NCI-H1417 treated with DMSO at 0.1 percent for 48 hours (cell line): ENCODE measurements around the gene LRRFIP1.

Experiments
- DNase-seq: peaks from one replicate; lab custom pipeline; 2025; lab: John Stamatoyannopoulos, UW

The LRRFIP1 gene

DNA sequence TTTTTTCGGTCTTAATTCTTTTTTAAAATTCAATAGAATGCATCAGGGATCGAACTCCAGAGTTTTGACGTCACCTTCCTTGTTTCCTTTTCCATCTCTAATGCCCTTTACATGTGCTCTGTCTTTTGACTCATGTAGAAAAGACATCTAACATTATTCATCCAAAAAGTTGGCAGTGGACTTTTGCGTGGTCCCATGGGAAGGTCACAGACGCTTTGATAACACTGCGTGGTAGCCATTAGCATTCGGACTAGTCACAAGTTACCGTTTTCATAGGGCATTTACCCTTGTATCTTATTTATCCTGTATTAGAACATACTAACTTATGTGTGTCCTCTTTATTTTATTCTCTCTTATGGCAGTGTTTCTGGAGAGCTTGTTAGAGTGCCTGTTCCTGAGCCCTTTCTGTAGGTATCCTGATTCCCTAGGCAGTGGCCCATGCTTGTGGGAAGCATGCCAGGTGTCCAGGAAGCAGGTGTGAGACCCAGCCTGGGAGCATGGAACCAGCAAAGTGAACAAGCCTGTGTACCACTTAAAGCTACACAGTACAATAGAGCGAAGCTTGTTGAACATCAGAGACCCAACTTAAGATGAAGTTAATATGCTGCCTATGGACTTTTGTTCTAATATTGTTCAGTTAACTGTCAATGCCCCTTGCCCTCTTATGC lies 97.6 kb downstream of the LRRFIP1 start:
- DNase-seq = no peak

DNA sequence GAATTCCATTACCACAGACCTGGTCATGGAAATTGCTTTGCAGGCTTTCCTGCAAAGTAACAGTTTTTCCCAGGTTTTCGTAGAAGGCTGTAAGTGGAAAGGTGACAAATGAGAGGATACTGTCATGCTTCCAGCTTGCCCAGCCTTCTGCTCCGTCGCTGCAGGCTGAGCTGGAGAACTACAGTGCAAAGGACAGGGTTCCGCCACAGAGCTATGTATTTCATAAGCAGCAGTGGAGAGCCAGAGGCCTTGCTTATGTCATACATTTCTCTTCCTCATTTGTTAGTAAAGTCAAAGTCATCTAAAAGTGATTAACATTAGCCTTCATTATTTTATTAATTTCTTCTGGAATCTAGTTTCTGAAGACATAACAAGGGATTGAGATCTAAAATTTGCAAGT lies 98.3 kb downstream of the LRRFIP1 start:
- no peak for DNase-seq

DNA sequence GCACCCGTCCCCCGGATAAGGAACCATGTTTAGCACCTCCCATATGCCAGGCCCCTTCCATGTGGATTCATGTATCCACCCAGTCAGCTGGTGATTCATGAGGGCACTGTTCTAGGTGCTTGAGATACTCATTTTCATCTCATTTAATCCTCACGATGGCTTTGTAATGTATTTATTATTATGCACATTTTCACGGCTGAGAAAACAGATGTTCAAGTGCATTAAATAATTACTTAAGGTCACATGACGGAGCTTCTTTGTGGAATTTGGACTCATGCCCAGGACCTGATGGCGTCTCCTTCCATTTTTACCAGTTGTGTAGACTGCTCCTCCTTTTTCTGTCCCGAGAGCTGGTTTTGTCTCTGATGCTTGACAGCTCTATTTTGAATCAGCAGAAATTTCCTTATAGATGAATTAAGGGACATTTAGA lies 99.0 kb downstream of the LRRFIP1 start:
- peak; percentile 82 for DNase-seq

DNA sequence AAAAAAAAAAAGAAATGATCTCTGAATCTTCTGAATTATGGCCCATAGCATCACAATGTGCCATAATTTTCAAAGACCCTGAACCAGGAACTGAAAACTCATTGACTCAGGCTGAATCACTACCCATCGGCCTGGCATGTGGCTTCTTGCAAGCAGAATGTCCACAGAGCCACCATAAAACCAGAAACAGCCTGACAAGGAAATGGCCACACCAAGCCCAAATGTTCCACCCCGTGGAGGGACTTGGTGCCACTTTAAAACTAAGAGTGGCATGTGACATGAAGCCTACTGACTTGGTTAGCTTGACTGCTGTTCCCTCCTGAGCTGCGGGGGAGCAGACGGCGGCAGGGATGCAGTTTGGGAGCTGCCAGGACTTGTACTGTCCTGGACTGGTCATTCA lies 100.0 kb downstream of the LRRFIP1 start:
- DNase-seq = no peak

DNA sequence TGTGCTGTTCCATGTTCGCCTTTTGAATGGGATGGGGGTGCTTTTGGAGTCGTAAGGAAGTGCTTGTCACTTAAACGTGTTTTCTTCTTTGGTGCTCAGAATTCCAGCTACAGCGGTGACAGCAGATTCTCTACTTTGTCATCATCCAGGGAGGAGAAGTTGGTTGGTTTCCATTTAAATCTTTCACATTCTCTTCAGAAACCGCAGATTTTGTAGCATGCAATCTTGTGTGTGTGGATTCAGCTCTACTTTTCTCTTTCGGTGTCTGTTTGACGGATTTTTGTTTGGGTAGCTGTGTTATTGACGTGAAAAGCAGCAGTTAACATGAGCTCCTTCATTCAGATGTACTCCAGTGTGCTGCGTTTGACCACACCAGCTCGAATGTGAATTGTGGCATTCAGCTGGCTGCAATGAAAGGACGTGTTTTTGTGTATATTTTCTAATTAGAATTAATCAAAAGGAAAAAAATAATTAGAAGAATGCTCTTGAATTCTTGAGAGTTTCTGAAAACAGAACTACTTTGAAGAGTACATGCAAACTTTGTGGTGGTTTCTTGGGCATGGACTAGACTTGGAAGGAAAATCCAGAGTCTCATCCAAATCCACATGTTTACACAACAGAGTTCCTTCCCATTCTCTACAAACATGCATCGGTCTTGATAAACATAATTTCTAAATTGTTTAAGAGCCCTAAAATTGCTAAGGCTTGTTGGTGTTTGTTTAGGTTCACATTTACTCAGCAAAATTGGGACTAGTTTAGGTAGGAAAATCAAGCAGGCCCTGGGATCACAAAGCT lies 102.5 kb downstream of the LRRFIP1 start:
- no peak for DNase-seq

DNA sequence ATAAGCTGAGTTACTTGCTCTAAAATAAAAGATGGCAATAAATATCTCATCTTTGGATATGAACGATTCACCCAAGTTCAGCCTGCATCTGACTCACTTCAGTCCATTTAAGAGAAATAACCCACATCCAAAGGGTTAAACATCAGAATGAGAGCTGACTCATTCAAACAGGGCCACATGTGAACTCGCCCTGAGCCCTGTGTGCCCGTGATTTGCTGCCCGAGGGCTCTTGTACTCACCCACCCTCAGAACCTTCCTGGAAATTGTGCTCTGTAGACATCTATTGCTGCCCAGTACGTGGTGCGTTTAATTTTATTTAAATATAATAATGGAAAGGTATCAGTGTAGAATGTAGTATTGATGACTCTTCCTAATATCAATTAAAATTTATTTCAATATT lies 104.3 kb downstream of the LRRFIP1 start:
- no peak for DNase-seq

DNA sequence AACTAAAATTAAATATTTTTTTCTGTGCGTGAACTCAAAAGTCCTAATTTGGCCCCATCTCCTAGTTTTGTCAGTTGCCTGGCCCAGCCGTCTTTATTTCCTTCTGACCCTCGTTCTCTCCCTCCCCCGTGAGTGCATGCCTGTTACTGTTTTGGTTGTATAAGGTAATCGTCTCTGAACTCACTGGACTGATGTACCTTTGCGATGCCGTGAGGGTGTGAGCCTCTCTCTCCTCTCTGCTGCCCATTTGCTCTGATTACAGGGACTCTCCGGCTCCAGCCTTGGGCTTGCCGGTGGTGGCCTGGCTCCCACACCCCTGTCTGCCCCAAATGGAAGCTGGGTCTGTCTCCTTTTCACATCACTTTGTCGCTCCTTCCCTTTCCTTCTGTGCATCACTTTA lies 104.7 kb downstream of the LRRFIP1 start:
- no peak for DNase-seq

DNA sequence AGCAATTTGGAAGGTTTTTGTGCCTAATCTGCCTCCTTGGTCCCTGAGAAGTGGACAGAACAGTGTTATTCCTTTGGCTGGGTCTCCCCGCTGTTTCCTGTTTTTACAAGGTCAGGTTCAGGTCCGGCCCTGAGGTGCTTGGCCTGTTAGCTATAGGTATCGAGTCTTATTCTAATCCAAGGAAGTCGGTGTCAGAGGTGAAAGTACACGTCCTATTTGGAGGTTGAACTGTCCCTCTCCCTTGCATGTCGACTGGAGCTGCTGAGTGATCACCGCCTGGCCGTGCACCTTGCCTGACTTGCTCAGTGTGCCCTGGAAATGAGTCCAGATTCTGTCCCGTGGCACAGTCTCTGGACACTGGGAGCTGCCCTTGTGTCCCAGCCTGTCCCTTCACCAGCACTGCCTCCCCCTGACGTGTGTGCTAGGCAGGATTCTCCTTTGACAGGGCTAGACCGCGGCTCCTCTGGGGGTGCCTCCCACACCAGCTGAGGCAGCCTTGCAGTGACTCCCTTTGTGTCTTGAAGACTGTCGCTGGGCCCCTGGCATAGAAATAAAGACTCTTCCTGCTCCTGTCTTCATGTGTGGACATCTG lies 105.5 kb downstream of the LRRFIP1 start:
- DNase-seq = no peak

DNA sequence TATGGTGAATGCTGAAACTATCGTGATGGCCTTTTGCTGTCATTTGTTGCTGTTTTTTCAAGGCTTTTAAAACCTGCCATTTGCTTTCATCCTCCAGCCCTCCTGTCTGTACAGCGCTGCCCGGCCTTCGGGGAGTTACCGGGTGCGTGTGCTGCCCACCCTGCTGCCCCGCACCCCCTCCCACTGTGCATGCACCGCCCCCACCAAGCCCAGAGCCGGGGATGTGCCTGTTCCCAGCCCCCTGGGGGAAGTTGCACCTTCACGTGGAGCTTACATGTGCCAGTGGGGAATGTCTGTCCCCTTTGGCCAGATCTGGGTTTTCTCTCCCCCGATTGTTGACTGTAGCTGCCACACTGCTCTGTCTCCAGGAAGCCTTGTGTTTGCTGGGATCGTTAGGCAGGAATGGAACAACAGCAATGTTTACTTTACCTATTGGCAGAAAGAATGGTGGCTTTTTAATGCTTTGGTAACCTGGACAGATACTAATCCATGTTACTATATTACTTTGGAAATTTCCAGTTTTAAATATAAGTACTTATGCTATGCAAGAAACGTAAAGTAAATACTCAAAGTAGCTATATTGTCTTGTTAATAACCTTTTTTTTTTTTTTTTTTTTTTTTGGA lies 106.4 kb downstream of the LRRFIP1 start:
- DNase-seq = no peak

DNA sequence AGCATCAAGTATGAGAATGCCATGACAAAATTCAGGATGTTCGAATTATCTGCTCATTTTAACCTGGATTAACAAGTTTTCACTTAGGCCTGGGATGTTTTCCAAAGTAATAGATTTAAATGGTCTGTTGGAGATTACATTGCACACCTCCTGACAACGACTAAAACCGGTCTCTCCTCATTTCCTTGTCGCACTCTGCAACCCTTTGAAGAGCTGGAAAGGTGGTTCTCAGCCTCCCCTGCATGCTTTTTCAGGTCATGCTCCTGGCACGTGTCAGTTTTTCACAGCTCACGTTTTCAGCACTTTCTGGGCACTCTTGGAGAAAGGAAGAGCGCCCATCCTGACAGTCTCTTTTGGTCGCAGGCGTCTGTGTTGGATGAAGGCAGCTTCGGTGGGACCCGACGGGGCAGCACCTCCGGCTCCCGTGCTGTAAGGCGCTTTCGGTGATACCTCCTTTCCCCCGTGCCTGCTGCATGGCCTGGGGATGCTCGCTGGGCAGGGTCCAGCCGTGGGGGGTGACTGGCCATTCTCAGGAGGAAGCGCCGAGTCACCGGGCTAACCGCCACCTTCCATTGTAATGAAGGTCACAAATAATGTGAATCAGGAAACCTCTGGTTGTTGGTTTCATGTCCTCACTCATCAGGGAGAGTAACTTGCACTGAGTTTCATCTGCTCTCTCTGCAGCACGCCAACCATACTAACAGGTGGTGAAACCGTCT lies 107.7 kb downstream of the LRRFIP1 start:
- DNase-seq = no peak

DNA sequence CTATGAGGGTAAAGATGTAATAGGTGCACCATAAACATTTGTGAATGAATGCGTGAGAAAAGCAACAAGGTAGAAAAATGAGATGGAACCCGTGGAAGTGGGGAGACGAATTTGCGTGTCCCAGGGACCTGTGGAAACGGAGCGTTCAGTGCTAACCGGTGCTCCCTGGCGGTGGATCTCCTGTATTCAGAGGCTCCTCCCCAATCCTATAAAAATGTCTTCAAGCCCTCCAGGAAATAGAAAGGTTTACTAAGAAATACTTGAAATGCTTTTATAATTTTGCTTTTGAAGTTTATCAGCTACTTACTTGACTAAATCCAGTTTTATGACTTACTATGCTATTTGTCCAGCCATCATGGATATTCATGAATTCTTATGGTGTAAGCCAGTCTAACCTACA lies 108.4 kb downstream of the LRRFIP1 start:
- no peak for DNase-seq

DNA sequence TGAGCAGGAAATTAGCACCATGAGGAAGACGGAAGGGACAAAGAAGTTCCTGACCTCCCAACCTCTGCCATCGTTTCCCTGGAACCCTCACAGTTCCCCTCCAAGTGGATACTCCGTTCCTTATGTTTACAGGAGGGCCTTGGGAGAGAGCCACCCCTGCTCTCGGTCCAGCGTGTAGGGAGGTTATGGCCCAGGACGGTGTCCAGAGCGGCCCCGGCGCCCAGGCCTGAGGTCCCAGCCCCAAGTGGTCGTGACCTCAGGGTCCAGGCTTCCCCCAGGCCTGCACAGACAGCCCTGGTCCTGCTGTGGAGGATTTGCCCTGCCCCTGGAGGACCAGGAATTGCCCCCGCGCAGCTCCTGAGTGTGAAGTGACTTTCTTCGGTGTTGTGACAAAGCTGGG lies 109.4 kb downstream of the LRRFIP1 start:
- DNase-seq = no peak

DNA sequence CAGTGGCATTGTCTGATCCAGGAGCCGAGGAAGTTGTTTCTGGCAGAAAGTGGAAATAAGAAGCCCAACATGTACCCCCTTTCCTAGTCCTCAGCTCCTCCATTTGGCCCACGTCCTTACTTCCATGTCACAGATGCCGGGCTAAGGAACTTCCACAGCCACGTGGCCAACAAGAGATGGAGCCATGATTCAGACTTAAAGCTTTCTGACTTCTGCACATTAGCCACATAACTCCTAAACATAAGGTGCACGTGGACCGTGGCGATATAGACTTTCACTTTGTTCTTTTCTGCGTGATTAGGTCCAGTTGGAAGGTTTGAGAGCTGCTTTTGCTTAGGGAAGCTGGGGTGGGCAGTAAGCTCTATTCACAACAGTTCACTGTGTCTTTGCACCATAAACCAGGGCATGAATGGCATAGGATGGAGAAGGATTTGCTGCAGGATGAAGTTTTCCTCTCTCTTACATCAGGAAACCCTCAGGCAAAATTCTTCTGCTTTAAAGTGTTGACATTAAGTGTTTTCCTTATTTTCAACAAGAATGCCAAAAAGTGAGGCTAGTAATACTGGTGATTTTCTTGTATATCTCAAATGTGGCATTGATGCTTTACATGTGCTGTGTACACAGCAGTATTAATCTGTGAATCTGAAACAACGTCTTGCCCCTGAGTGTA lies 109.9 kb downstream of the LRRFIP1 start:
- no peak for DNase-seq

DNA sequence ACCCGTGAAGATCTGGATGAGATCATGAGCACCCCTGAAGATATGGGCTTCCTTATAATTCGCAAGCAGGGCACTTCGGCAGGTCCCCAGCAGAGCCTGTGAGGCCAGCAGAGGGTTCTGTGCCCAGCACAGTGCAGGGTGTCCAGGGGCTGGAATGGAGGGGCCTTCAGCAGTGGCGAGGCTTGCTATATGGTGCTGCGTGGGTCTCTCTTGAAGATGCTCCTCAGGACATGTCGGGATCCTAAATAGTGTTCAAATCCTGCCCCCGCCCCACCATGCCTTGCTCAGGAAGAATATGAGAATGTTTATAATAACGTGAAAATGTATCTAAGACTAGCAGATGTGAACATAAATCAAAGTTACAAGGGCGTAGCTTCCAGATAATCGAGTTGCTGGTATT lies 110.9 kb downstream of the LRRFIP1 start:
- DNase-seq = no peak

DNA sequence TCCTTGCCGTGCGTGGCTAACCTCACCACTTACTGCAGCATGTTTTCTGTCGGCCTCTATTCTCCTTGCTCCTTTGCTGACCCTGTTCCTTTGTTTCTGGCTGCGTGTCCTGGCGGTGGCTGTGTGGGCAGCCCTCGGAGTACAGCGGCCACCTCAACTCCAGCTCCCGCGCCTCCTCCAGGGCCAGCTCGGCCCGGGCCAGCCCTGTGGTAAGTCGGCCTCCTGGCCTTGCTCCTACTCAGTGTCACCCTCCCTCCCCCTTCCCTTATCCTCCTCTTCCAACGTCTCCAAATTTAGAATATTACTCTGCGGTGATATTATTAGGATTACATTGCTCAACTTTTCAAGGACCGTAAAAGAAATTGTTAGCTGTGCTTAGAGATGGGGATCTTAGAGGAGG lies 111.7 kb downstream of the LRRFIP1 start:
- no peak for DNase-seq

DNA sequence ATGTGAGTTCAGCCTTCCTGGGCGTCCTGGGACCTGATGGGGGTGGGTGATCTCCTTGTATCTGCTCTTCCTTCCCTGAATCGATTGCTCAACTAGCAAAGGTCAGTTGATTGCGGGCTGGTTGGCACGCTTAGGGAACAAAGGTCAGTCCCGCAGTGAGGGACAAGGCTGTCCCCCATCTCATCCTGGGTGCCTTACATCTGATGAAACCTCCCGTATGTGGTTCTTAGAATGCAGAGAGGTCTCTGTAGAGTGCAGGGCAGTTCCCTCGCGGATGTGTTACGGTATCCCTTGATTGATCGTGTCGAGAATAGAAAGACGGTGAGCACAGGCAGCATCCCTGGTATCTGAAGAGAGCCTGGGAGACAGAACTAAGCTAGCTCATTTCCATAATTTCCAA lies 114.8 kb downstream of the LRRFIP1 start:
- DNase-seq = no peak

DNA sequence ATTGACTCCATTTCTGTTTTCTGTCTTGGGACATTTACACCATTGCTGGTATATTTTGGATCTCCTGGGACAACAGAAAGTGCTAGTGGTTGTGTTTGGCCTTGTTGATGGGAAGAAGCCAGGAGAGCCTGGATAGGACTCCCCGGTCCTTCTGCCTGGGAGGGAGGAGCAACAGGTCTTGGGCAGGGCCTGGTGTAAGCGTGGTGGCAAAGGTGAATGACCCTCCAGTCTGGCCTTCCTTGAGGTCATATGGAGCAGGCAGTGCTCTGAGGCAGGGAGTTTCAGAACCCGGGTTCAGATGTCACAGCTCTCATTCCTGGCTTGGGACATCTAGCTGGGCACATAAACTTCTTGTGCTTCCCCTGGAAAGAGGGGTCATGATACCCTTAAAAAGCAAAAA lies 115.2 kb downstream of the LRRFIP1 start:
- DNase-seq = no peak

DNA sequence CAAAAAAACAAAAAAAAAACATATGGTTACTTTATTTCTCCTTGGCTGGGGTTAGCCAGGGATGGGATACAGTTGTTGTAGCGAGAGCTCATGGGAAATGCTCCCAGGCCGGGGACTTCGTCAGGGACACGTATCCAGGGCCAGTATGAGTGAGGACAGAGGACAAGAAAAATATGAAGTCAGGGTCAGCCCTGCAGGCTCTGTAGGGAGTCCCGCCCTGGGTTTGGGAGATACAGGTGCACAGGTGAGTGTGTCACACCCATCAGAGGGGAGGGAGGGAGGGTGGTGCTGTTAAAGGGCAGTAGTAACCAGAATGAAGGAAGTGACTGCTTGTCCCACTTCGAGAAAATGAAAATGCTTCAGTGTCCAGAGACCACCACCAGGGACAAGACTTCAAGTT lies 115.6 kb downstream of the LRRFIP1 start:
- DNase-seq = no peak

DNA sequence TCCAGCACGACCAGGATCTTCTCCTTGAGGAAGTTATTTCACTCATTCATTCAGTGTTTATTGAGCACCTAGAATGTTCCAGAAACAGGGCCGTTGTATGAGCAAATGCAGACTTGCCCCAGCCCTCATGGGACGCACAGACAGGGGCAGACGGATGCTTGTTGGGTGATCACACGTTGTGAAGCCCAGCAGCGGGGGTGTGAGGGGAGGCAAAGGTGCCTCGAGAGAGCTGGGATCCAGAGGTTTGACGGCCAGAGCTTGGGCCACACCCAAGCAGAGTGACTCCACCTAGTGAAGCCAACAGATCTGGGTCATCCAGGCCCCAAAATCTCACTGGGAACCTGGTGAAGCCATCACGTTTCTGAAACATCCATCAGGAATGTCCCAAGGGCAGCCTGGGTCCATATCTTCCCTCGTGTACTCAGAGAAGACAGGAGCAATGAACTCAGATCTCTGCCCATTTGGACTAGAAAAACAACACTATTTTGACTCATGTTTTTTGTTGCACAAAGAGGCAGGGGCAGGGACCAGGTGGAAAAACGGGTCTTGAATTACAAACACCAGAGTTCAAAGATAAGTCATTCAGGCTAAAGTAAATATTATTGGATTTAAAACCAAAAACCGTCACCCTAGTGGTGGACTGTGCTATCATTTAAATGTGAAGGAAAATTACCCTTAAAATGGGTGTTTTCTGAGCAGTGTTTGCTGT lies 116.3 kb downstream of the LRRFIP1 start:
- DNase-seq = no peak

DNA sequence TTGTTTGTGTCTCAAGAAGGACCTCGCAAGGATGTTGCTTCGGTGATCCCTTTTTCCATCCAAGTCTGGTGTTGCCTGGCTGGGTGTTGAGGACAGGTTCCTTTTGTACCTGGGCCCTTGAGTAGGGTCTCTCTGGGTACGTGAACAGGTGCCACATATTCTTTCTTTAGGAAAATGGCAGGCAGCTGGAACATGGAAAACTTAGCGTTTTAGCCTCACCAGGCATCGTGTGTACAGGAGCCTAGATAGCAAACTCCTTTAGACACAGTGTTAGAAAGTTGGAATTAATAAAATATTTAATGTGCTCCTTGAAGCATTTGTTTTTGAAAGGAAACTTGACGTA lies 116.9 kb downstream of the LRRFIP1 start:
- DNase-seq = no peak

DNA sequence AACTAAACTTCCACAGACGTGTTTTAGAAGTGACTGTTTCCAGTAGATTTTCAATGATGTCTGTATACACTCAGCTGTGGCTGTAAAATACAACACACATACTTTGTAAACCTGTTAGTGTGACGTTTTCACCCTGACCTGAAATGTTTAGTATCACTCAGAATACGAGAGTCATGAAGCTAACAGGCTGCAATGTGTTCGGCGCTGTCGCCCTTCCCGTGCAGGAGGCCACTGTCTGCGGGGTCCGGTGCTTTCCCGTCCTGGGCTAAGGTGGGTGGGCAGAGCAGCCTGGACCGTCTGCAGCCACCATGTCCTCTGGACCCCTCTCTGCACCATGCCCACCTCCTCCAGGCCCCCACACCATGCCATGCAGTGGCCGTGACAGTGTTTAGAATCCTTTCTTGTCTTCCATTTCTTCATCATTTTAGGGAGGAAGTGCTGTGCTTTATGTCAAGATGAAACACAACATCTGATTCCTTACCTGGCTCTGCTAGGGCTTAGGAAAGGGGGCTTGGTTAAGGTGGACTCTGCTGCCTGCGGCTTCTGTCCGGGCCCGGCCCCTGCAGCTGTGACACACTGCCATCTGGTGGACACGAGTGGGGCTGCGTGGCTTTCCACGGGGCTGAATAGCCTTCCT lies 117.3 kb downstream of the LRRFIP1 start:
- DNase-seq = no peak
